LoVo (cell line): Measurements from ENCODE around the gene NCKAP5L.
A peak's percentile ranks its signal among the peaks of the same experiment; 100 is the strongest.
"Not testable (repeated sequence)": the region's sequence is repeated elsewhere in the genome, so short reads cannot be mapped to it uniquely, and the experiment has no call there.

Experiments used
- DNase-seq: peaks from one replicate; pipeline ENCODE4 v3.0.0-alpha.2; 2016; ENCODE audit warnings: low spot score

The NCKAP5L gene

GRCh38 chr12:49865782-49866135 is 37.5 kb upstream of the NCKAP5L start:
- DNase-seq: no peak

- no peak for DNase-seq
Observed at GRCh38 chr12:49865109-49865781, 37.0 kb upstream of the NCKAP5L start.

DNA sequence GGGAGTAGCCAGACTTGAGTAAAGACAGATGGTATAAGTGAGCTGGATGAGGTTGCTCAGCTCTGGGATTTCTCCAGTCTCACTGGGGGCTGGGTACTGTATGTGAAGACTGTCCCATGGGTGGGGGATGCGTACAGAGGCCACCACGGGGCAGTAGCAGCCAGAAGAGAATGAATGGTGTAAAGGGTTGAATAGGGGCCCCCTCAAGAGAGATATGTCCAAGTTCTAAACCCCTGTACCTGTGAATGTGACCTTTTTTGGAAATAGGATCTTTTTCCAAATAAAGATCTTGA is 36.5 kb upstream of the NCKAP5L start:
- no peak for DNase-seq

GRCh38 chr12:49863946-49864797 is 36.0 kb upstream of the NCKAP5L start:
- DNase-seq: no peak

DNA sequence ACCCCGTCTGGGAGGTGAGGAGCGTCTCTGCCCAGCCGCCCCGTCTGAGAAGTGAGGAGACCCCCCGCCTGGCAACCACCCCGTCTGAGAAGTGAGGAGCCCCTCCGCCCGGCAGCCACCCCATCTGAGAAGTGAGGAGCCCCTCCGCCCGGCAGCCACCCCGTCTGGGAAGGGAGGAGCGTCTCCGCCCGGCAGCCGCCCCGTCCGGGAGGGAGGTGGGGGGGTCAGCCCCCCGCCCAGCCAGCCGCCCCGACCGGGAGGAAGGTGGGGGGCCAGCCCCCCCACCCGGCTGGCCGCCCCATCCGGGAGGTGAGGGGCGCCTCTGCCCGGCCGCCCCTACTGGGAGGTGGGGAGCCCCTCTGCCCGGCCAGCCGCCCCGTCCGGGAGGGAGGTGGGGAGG is 32.7 kb upstream of the NCKAP5L start:
- DNase-seq: not testable (repeated sequence)

DNA sequence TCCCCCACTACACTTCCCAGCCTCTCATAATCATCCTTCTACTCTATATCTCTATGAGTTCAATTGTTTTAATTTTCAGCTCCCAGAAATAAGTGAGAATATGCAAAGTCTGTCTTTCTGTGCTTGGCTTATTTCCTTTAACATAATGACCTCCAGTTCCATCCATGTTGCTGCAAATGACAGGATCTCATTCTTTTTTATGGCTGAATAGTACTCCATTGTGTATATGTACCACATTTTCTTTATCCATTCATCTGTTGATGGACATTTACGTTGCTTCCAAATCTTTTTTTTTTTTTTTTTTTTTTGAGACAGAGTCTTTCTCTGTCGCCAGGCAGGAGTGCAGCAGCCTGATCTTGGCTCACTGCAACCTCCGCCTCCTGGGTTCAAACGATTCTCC is 27.7 kb upstream of the NCKAP5L start:
- DNase-seq: not testable (repeated sequence)

- DNase-seq: no peak
Observed at GRCh38 chr12:49854976-49855375, 26.8 kb upstream of the NCKAP5L start.

GRCh38 chr12:49853671-49854070 is 25.5 kb upstream of the NCKAP5L start:
- no peak for DNase-seq

DNA sequence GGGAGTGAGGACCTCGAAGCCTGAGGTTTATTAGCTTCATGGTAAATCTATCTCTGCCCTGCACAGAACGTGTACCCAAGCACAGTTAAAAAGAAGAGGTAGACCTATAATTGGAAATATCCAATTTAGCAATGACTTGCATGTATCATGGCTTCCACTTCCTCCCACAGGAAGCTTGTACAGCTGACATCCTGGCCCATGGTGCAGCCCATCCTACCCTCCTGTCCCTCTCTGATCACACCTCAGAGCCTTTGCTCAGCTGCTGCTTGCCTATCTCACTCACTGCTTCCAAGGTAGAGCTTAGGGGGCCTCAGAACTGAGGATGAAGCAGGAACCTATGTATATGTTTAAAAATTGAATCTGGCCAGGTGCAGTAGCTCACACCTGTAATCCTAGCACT is 18.9 kb upstream of the NCKAP5L start:
- DNase-seq: no peak

GRCh38 chr12:49846032-49846431 is 17.8 kb upstream of the NCKAP5L start:
- DNase-seq: no peak

DNA sequence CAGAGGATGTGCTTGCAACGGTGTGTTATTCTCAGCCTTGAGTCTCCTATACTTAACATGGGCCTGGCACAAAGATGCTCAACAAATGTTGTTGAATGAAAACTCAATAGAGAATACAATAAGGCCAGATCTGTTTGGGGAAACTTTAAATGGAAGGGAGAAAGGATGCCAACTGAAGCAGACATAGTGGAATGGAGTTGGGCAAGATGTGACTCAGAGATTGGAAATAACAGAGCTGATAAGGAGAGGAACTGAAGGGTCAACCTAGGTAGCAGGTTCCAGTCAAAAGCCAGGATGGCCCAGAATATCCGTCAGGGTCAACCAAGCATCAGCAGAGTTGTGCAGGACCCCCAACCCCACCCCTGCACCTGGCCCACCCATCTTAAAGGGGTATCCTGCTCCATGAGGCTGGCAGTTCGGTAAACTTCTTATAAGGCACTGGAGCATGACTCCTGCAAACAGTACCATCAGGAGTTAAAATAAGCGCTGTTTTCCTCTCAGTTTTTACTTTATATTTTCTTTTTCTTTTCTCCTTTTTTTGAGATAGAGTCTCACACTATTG is 15.7 kb upstream of the NCKAP5L start:
- DNase-seq: no peak

- DNase-seq: no peak
Observed at GRCh38 chr12:49843411-49843810, 15.2 kb upstream of the NCKAP5L start.

- DNase-seq: peak; percentile 98
Observed at GRCh38 chr12:49842519-49843352, 14.5 kb upstream of the NCKAP5L start, which contains the start of gene BCDIN3D. BCDIN3D (minus strand) TSS chr12:49843106; CDS start chr12:49843087, 19 bp downstream.

DNA sequence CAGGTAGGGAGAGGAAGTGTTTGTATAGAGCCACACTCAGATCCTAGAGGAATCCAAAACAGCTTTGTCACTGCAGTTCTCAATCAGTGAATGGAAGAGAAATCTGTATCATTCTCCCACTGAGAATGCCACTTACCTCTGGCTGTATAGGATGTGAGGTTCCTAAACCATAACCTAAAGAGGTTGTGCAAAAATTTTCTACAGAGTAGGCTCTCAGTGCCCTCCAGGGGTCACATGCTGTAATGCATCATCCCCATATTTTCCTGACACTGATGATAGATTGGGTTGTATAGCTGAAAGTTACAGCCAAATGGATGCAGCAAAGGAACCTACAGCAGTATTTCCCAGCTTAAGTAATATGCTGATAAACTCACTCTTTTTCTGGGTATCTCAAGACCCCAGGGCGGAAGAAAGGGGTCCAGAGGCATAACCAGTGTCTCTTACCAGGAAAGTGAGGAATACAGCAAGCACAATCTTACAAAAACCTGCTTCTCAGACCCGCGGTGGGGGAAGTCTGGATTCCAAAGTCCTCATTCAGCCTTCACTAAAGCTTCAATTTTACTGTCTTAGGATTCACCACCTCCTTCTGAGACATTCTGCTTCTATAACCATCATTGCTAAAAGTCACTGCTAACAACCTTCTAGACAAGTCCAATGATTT is 10.9 kb upstream of the NCKAP5L start:
- peak; percentile 37 for DNase-seq

GRCh38 chr12:49832836-49833421 is 4.7 kb upstream of the NCKAP5L start:
- peak; percentile 59 for DNase-seq

GRCh38 chr12:49831717-49832116 is 3.5 kb upstream of the NCKAP5L start:
- no peak for DNase-seq

GRCh38 chr12:49827401-49828099 is 663 bp downstream of the NCKAP5L start:
- no peak for DNase-seq

GRCh38 chr12:49827051-49827400 is 1.2 kb downstream of the NCKAP5L start:
- DNase-seq: no peak

- no peak for DNase-seq
Observed at GRCh38 chr12:49825971-49826421, 2.2 kb downstream of the NCKAP5L start.

- no peak for DNase-seq
Observed at GRCh38 chr12:49825360-49825970, 2.7 kb downstream of the NCKAP5L start.
